DMS79 treated with DMSO at 0.1 percent for 48 hours (cell line): Measurements from ENCODE around the gene YWHAQ.
"Not testable (repeated sequence)": the region's sequence is repeated elsewhere in the genome, so short reads cannot be mapped to it uniquely, and the experiment has no call there.

Experiments used
- DNase-seq: peaks from one replicate; lab custom pipeline; 2025; lab: John Stamatoyannopoulos, UW

The YWHAQ gene

DNA sequence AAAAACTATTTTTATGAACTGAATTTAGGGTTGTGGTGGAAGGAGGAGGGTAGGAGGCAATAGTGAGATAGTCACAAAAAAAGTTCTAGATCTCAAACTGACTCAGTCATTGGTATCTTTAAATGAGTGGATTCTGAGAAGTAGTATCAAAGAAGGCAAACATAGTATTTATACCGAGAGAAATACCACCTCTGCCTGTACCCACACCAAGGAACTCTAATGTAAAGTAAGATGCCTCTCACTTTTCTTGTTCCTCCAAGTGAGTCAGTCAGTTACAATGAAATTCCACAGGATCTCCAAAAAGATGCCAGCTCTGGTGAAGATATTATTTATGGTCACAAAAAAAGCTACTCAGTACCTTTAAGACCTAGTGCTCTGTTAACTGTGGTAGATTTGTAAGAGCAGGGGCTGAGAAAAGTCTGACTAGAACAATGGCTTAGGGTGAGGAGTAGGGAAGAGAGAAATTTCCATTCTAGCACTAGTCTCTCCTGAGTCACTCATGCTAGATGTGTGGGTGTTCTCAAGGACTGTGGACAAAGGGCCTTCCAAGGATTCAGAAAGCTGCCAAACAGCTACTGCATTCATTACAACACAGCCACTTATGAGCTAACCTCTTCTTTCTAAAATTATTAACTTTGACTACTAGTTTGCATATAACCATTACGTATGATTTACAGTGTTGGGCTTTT, 36.3 kb downstream of the YWHAQ start:
- DNase-seq = no peak

- DNase-seq = no peak
Observed at GRCh38 chr2:9593925-9594324, 36.9 kb downstream of the YWHAQ start.

- no peak for DNase-seq
Observed at GRCh38 chr2:9592699-9593098, 38.1 kb downstream of the YWHAQ start.

- no peak for DNase-seq
Observed at GRCh38 chr2:9590641-9591040, 40.2 kb downstream of the YWHAQ start.

- no peak for DNase-seq
Observed at GRCh38 chr2:9586465-9586864, 44.3 kb downstream of the YWHAQ start.

DNA sequence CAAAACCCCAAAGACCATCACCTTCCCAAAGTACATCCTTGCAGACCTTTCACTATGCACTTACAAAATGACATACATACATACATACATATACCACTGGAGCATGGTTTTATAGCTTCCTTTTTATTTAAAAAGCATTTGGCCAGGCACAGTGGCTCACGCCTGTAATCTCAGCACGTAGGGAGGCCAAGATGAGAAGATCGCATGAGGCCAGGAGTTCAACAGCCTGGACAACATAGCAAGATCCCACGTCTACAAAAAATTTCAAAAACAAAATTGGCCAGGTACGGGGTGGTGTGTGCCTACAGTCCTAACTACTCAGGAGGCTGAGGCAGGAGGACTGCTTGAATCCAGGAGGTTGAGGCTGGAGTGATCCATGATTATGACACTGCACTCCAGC, 45.3 kb downstream of the YWHAQ start:
- no peak for DNase-seq

GRCh38 chr2:9584902-9585301, 45.9 kb downstream of the YWHAQ start:
- not testable (repeated sequence) for DNase-seq

DNA sequence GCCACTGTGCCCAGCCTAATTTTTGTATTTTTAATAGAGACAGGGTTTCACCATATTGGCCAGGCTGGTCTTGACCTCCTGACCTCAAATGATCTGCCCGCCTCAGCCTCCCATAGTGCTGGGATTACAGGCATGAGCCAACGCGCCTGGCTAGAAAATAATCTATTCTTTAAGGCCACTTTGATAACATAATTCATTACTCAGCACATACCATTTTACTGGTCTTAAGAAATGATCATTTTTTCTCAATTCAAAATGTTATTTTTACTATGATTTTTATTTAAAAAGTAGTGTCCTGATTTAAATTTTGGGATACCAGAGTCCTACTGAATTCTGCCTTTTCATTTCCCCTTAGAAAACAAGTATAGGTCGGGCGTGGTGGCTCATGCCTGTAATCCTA, 48.2 kb downstream of the YWHAQ start:
- no peak for DNase-seq

DNA sequence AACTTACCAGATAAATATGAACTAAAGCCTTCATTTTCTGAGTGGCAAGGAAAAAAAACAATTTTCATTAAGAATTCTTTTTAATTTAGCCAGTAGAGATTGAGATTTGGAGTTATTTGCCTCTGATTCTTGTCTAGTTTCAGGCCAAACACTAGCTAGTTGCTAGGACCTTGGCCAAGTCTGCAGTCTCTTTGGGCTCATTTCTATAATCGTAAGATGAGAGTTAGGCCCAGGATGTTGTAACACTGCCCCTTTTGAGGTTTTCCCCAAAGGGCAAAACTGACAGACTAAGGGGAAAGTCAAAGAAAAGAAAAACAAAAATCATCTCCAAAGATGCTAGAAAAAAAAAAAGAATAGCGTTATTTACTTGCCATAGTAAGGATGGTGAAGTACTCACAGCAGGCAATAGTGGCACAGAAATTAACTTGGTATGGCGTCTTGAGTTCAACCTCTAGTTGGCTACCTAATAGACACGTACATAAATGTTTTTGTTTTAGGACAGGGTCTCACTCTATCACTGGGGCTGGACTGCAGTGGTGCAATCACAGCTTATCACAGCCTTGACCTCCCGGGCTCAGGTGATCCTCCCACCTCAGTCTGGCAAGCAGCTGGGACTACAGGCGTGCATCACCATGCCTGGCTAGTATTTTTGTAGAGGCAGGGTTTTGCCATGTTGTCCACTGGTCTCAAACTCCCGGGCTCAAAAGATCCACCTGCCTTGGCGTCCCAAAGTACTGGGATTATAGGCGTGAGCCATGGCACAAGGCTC, 52.1 kb downstream of the YWHAQ start:
- DNase-seq = no peak

DNA sequence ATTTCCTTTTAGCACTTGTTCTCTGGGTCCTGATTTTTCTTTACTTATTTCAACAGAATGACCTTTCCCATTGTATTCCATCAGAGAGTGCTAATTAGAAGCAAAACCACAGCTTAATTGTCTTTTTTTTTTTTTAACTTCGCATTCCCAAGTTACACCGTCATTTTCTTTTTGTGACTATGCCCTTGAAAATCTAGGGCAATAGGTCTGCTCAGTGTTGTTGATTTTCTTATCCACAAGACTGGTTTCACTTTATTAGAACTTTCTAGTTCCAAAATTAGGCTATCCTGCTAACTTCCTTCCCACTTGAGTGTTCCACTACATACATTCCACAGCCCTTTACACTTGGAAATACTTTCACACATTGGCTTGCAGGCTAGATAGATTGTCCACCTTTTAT, 56.5 kb downstream of the YWHAQ start:
- DNase-seq = no peak

DNA sequence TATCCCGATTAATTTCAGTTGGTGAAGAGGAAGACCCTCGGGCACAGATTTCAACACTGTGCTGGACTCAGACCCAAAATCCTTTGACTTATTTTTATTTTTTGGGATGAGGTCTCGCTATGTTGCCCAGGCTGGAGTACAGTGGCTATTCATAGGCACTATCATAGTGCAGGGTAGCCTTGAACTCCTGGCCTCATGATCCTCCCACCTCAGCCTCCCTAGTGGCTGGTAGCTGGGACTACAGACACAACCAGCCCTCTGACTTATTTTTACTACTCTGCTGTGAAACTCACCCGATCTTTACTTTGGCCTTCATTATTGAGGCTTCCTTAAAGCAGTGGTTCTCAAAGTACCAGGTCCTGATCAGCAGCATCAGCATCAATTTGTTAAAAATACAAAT, 57.0 kb downstream of the YWHAQ start:
- no peak for DNase-seq

DNA sequence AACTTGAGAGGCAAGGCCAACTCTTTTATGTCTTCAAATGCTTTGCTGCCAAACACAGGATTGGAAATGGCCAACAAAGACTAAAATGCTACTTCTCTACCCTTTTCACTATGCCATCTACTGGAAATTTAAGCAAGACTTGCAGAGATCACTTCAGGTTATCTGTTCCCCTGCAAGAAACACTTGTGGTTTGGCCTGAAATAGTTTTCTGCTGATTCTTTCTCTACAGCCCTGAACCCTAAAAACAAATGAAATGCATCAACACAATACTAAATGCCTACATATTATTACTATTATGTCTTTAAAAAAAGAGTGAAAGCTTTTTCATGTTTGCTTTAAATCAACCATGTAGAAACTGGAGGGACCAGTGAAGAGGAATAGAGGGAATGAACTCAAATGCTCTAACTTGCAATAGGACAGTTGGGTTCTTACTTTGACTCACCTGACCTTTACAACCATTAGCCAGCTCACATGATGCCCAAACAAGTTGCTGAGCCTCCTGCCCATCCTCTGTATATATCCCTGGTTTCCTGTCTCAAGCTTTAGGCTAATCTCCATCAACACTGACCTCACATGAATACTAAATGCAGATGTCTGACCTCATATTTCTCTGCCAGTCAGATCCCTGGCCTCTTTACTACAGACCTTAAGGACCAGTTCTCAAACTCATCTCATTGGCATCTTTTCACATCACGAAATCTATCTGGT, 57.6 kb downstream of the YWHAQ start:
- DNase-seq = no peak

DNA sequence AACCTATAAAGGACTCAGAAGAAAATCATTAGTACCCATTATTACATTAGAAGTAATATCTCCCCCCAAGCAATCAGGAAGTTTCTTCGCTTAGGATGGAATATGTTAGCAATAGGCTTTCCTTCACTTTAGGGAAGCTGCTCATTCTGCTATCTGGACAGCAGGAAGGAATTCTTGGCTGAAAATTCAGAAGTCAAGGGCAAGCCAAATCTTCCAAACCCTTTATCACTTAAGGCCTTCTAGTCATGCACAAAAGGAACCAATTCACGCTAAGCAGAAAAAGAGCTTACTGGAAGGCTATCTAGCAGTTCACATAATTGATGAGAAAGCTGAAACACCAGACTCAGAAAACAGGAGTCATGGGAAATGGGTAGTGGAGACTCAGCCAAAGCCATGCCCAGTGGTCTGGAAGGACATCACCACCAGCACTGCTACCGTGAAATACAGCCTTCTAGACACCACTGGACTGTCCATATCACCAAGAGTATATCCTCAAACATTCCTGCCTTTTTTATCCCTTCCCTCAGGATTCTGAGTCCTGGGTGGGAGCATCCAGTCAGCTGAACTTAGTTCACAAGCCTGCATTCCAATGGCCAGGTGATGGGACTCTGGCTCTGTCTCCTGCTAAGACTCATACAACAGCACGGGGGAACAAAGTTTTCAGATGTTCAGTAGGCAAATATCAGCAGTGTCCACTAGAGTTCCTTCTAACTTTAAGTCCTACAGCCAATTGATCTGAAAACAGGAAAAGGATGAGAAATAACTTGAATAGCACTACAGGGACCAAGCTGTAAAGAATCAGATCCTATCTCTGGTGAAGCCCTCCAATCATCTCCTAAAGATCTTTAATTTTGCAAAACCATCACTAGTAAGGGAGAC, 60.4 kb downstream of the YWHAQ start:
- no peak for DNase-seq

DNA sequence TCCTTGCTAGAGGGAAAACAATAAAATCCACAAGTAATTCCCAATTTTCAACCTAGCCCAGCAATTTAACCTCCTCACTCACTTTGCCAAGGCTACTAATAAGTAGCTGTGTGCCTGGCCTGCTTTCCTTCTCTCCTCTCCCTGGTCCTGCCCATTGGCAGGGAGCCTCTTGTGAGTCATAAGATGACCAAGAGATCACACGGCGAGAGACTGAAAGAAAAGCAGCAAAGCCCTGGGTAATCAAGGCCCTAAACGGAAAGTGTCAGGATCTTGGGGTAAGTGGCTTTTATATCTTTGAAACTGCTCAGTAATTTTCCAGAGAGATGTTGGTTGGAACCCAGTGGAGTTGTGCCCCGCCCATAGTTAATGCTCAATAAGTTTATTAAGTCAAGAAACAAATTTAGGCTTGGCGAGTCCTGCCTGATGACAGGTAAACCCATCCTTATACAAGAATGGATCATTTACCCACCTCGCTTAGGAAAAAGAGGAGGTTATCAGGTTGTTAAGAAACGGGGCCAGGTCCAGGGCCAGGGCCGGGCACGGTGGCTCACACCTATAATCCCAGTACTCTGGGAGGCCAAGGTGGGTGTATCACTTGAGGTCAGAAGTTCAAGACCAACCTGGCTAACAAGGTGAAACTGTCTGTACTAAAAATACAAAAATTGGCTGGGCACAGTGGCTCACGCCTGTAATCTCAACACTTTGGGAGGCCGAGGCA, 65.2 kb downstream of the YWHAQ start:
- DNase-seq = no peak

- DNase-seq = no peak
Observed at GRCh38 chr2:9560628-9561027, 70.2 kb downstream of the YWHAQ start.

GRCh38 chr2:9558948-9559381, 71.8 kb downstream of the YWHAQ start:
- DNase-seq = no peak

GRCh38 chr2:9556121-9556743, 74.6 kb downstream of the YWHAQ start:
- DNase-seq = peak; percentile 39

- DNase-seq = peak; percentile 86
Observed at GRCh38 chr2:9555297-9556120, 75.3 kb downstream of the YWHAQ start, which contains the start of gene ADAM17. ADAM17 (minus strand) TSS chr2:9555830; CDS start chr2:9555605, 225 bp downstream.

DNA sequence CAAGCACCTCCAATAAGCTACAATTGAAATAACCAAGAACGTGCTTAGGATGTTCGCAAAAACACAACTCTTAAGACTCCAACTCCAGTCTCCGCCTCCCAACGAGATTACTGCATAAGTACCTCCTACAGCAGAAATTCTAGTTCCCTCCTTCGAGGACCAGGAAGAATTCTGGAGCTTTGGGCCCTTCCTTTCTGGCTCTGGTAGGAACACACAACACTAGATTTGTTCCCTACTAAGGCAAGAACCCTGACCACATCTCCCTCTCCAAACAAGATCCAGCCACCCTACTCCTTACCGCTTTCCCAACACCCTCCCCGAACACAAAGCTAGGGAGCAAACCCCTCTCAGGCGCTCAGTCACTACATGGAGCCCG, 75.9 kb downstream of the YWHAQ start:
- peak; percentile 30 for DNase-seq
